Esophagus mucosa (tissue), 1 donor: Measurements from ENCODE around the gene FAS. TPM values are rescaled to one million over a fixed set of nuclear protein-coding genes. Genes with fewer than 3 reads are reported as not detected.

ENCODE experiments used
- ATAC-seq: fragments of 200-7000 bp; cut with Tn5 transposase; one replicate; pipeline ENCODE4 v1.9.1; 2020
- total RNA-seq: library from RNA; stranded (reverse); gene quantifications from one replicate; pipeline ENCODE4 v1.2.4, GENCODE V29; 2023
- donor health status: DM: yes; HTN: yes; CAD: no.

The FAS gene
- total RNA-seq, 1 donor from 2014 or later: 12.2 TPM

GRCh38 chr10:88971221-88972061 lies 19.2 kb upstream of the FAS start:
- no peak for ATAC-seq

GRCh38 chr10:88974012-88974411 lies 16.6 kb upstream of the FAS start:
- no peak for ATAC-seq

- peak; percentile 44 for ATAC-seq
Measured at GRCh38 chr10:88974446-88975376, 15.9 kb upstream of the FAS start.

GRCh38 chr10:88975377-88975720 lies 15.2 kb upstream of the FAS start:
- no peak for ATAC-seq

GRCh38 chr10:88978463-88978862 lies 12.1 kb upstream of the FAS start:
- no peak for ATAC-seq

GRCh38 chr10:88979153-88979562 lies 11.4 kb upstream of the FAS start:
- ATAC-seq: no peak

GRCh38 chr10:88979603-88980002 lies 11.0 kb upstream of the FAS start:
- ATAC-seq: no peak

- ATAC-seq: no peak
Measured at GRCh38 chr10:88980247-88980646, 10.4 kb upstream of the FAS start.

- no peak for ATAC-seq
Measured at GRCh38 chr10:88980800-88981199, 9.8 kb upstream of the FAS start.

GRCh38 chr10:88981435-88981834 lies 9.2 kb upstream of the FAS start:
- no peak for ATAC-seq

- no peak for ATAC-seq
Measured at GRCh38 chr10:88982366-88982765, 8.2 kb upstream of the FAS start.

- no peak for ATAC-seq
Measured at GRCh38 chr10:88983206-88983605, 7.4 kb upstream of the FAS start.

GRCh38 chr10:88983939-88984338 lies 6.7 kb upstream of the FAS start:
- ATAC-seq: no peak

- no peak for ATAC-seq
Measured at GRCh38 chr10:88984525-88984924, 6.1 kb upstream of the FAS start.

GRCh38 chr10:88986549-88987242 lies 3.9 kb upstream of the FAS start:
- ATAC-seq: no peak

- no peak for ATAC-seq
Measured at GRCh38 chr10:88987243-88987725, 3.3 kb upstream of the FAS start.

GRCh38 chr10:88987840-88988239 lies 2.8 kb upstream of the FAS start:
- ATAC-seq: no peak

GRCh38 chr10:88989423-88989822 lies 1.2 kb upstream of the FAS start:
- ATAC-seq: no peak

- peak; percentile 31 for ATAC-seq
Measured at GRCh38 chr10:88989824-88990383, 694 bp upstream of the FAS start.

- peak; percentile 75 for ATAC-seq
Measured at GRCh38 chr10:88991161-88991898, 732 bp downstream of the FAS start.

- ATAC-seq: no peak
Measured at GRCh38 chr10:88991899-88992320, 1.3 kb downstream of the FAS start.
